ENCODE data around the gene DTL. TPM values are rescaled to one million over a fixed set of nuclear protein-coding genes. Genes with fewer than 3 reads are reported as not detected.

DTL gene
- total RNA-seq, 1 donor from 2014 or later, result 76.6 TPM

DNA sequence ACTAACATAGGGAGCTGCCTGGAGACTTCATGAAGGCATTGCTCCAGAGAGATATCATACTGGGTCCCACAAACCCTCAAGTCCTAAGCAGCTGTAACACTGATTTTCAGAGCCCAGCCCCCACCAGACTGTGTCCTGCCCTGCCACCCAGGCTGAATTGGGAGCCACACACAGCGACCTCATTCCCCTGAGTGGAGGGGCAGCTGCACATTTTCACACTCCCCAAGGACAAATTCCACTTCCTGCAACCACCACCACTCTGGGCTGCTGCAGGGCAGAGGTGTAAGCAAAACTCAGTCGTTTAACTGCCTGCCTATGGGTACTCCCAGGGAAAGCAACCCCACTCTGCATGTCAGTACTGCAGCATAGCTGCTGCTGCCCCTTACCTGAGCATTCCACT, 19.8 kb downstream of the DTL start:
- H3F3A ChIP-seq (ENCODE audit: low read depth), result no peaks in the 10 kb centered on the region
- H3K36me3 Mint-ChIP-seq, result peaks cover 85% of the 10 kb centered on the region

DNA sequence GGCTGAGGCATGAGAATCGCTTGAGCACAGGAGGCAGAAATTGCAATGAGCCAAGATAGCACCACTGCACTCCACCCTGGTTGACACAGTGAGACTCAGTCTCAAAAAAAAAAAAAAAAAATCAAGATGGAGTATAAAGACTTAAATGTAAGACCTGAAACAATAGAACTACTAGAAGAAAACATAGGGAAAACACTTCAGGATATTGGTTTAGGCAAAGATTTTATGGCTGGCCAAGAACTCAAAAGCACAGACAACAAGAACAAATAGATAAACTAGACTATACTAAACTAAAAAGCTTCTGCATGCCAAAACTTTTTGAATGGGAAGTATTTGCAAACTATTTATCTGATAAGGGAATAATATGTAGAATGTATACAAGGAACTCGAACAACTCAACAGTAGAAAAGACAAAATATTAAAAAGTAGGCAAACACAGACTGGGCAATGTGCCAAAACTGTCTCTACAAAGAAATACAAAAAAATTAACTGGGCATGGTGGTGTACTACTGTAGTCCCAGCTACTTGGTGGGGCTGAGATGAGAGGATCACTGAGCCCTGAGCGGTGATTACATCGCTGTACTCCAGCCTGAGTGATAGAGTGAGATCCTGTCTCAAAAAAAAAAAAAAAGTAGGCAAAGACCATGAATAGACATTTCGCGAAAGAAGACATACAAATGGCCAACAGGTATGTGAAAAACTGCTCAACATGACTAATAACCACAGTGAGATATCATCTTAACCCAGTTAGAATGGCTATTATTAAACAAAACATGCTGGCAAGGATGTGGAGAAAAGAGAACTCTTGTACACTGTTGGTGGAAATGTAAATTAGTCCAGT, 25.3 kb downstream of the DTL start:
- no peak for DNase-seq (ENCODE audit: low spot score)
- Histone ChIP-seq H3K4me3 (no peak overlapping the region), H3K36me3 (peaks cover 36% of the 10 kb centered on the region), H3K4me1 (no peaks in the 10 kb centered on the region), H3K27ac (no peak overlapping the region), H3K9me3 (ENCODE audit: low read depth) (no peaks in the 10 kb centered on the region), H3F3A (ENCODE audit: low read depth) (no peaks in the 10 kb centered on the region), H3K4me2 (no peak overlapping the region), H3K27me3 (no peaks in the 10 kb centered on the region), H3K9ac (no peak overlapping the region), H4K20me1 (ENCODE audit: low read depth) (no peaks in the 10 kb centered on the region), H2AFZ (replicated peaks) (no peak overlapping the region), H3K79me2 (ENCODE audit: low read depth) (no peaks in the 10 kb centered on the region)
- H3K36me3 Mint-ChIP-seq, result peaks cover 56% of the 10 kb centered on the region
- H3K9me3 Mint-ChIP-seq, result peaks cover 29% of the 10 kb centered on the region
- H3K27me3 Mint-ChIP-seq (ENCODE audit: insufficient read depth, low read depth), result no peaks in the 10 kb centered on the region
- H3K4me1 Mint-ChIP-seq, result no peaks in the 10 kb centered on the region
- no peak overlapping the region for H3K4me3 Mint-ChIP-seq
- H3K27ac Mint-ChIP-seq, result no peak overlapping the region
- no peak for TF ChIP-seq EZH2phosphoT487 (IDR thresholded peaks at IDR 0.05)
- no peak for TF ChIP-seq EZH2 (IDR thresholded peaks at IDR 0.05)
- TF ChIP-seq, protein P1, sequence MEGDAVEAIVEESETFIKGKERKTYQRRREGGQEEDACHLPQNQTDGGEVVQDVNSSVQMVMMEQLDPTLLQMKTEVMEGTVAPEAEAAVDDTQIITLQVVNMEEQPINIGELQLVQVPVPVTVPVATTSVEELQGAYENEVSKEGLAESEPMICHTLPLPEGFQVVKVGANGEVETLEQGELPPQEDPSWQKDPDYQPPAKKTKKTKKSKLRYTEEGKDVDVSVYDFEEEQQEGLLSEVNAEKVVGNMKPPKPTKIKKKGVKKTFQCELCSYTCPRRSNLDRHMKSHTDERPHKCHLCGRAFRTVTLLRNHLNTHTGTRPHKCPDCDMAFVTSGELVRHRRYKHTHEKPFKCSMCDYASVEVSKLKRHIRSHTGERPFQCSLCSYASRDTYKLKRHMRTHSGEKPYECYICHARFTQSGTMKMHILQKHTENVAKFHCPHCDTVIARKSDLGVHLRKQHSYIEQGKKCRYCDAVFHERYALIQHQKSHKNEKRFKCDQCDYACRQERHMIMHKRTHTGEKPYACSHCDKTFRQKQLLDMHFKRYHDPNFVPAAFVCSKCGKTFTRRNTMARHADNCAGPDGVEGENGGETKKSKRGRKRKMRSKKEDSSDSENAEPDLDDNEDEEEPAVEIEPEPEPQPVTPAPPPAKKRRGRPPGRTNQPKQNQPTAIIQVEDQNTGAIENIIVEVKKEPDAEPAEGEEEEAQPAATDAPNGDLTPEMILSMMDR (IDR thresholded peaks at IDR 0.05), result no peak

More for the DNA sequence above, 19.8 kb downstream of the DTL start:
- no peaks in the 10 kb centered on the region for H4K20me1 ChIP-seq (ENCODE audit: low read depth)
- H3K79me2 ChIP-seq (ENCODE audit: low read depth), result peaks cover 10% of the 10 kb centered on the region
- Mint-ChIP-seq H3K27me3 (ENCODE audit: insufficient read depth, low read depth) (no peaks in the 10 kb centered on the region), H3K9me3 (peaks cover 34% of the 10 kb centered on the region), H3K4me3 (no peak overlapping the region), H3K4me1 (no peaks in the 10 kb centered on the region), H3K27ac (no peak overlapping the region)
- H3K4me2 ChIP-seq, result no peak overlapping the region
- H3K4me3 ChIP-seq, result no peak overlapping the region
- TF ChIP-seq, protein P1 (IDR thresholded peaks at IDR 0.05), result no peak
- TF ChIP-seq EZH2 (IDR thresholded peaks at IDR 0.05) (no peak), EZH2phosphoT487 (IDR thresholded peaks at IDR 0.05) (no peak)
- no peaks in the 10 kb centered on the region for H3K27me3 ChIP-seq
- no peak for DNase-seq (ENCODE audit: low spot score)
- H3K9me3 ChIP-seq (ENCODE audit: low read depth), result no peaks in the 10 kb centered on the region
- peaks cover 50% of the 10 kb centered on the region for H3K36me3 ChIP-seq
- no peak overlapping the region for H3K9ac ChIP-seq
- H2AFZ ChIP-seq (replicated peaks), result no peak overlapping the region
- H3K27ac ChIP-seq, result no peak overlapping the region
- H3K4me1 ChIP-seq, result no peaks in the 10 kb centered on the region

DNA sequence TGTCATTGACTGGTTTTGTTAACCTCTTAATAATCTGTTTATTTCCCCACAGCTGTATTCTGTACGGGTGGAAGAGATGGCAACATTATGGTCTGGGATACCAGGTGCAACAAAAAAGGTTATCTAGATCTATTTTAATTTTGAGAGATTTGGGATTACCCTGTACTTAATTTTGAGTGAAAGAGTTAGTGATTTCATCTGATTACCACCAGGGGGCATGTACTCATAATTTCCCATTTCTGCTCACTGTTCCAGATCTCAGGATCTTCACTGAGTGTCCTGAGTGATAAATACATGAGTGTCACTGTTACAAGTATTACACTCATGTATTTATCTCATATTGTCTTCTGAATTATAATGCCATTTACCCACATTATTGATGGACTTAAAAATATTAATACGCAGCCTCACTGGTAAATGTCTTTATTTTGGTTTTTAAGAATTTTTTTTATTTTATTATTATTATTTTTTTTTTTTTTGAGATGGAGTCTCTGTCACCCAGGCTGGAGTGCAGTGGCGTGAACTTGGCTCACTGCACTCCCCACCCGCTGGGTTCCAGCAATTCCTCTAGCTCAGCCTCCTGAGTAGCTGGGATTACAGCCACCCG, 27.4 kb downstream of the DTL start:
- Histone ChIP-seq H3K9ac (no peak overlapping the region), H3F3A (ENCODE audit: low read depth) (no peaks in the 10 kb centered on the region), H3K9me3 (ENCODE audit: low read depth) (no peaks in the 10 kb centered on the region), H3K27me3 (no peaks in the 10 kb centered on the region), H4K20me1 (ENCODE audit: low read depth) (no peaks in the 10 kb centered on the region), H3K79me2 (ENCODE audit: low read depth) (no peaks in the 10 kb centered on the region), H3K27ac (no peak overlapping the region), H3K4me1 (no peaks in the 10 kb centered on the region), H3K4me3 (no peak overlapping the region), H3K4me2 (no peak overlapping the region), H3K36me3 (peaks cover 21% of the 10 kb centered on the region), H2AFZ (replicated peaks) (no peak overlapping the region)
- H3K27me3 Mint-ChIP-seq (ENCODE audit: insufficient read depth, low read depth), result no peaks in the 10 kb centered on the region
- H3K4me3 Mint-ChIP-seq, result no peak overlapping the region
- H3K4me1 Mint-ChIP-seq, result no peaks in the 10 kb centered on the region
- H3K9me3 Mint-ChIP-seq, result peaks cover 11% of the 10 kb centered on the region
- peaks cover 45% of the 10 kb centered on the region for H3K36me3 Mint-ChIP-seq
- TF ChIP-seq EZH2 (IDR thresholded peaks at IDR 0.05), result no peak
- TF ChIP-seq, protein P1 (IDR thresholded peaks at IDR 0.05), result peak; percentile 69
- DNase-seq (ENCODE audit: low spot score), result peak; percentile 40
- no peak overlapping the region for H3K27ac Mint-ChIP-seq
